GM18870 (cell line): Measurements from ENCODE around the gene SENP3.

Experiments
- ATAC-seq: cut with Tn5 transposase; IDR thresholded peaks from one replicate; pipeline ENCODE4 v1.9.1; 2021; ENCODE audit warnings: moderate library complexity; ENCODE audit not compliant: unreplicated experiment

The SENP3 gene

GRCh38 chr17:7561589-7562207, at the start of gene SENP3:
Gene SENP3, plus strand, starts transcription at chr17:7561919. Its CDS starts 1,158 bp downstream, at chr17:7563077.
- no peak for ATAC-seq

GRCh38 chr17:7512105-7512504, 49.6 kb upstream of the SENP3 start:
- no peak for ATAC-seq

- no peak for ATAC-seq
Measured at GRCh38 chr17:7512824-7513540, 48.7 kb upstream of the SENP3 start.

- ATAC-seq: no peak
Measured at GRCh38 chr17:7513850-7514419, 47.8 kb upstream of the SENP3 start.

GRCh38 chr17:7515911-7516610, 45.7 kb upstream of the SENP3 start:
- no peak for ATAC-seq

- no peak for ATAC-seq
Measured at GRCh38 chr17:7523033-7523432, 38.7 kb upstream of the SENP3 start.

GRCh38 chr17:7528842-7529241, 32.9 kb upstream of the SENP3 start:
- no peak for ATAC-seq

GRCh38 chr17:7530023-7530900, 31.5 kb upstream of the SENP3 start:
- ATAC-seq: no peak

- no peak for ATAC-seq
Measured at GRCh38 chr17:7538050-7538449, 23.7 kb upstream of the SENP3 start.

GRCh38 chr17:7538891-7539545, 22.7 kb upstream of the SENP3 start:
- no peak for ATAC-seq

- ATAC-seq: no peak
Measured at GRCh38 chr17:7541074-7541621, 20.6 kb upstream of the SENP3 start.

- no peak for ATAC-seq
Measured at GRCh38 chr17:7544911-7545310, 16.8 kb upstream of the SENP3 start.

GRCh38 chr17:7548585-7549400, 12.9 kb upstream of the SENP3 start, which contains the start of gene TNFSF12:
Gene TNFSF12, plus strand, starts transcription at chr17:7549058. Its CDS starts 96 bp downstream, at chr17:7549154.
- no peak for ATAC-seq

GRCh38 chr17:7549401-7550055, 12.2 kb upstream of the SENP3 start:
- ATAC-seq: no peak

GRCh38 chr17:7550344-7550743, 11.4 kb upstream of the SENP3 start:
- ATAC-seq: no peak

- no peak for ATAC-seq
Measured at GRCh38 chr17:7551396-7551795, 10.3 kb upstream of the SENP3 start.

- ATAC-seq: peak; percentile 77
Measured at GRCh38 chr17:7552621-7553051, 9.1 kb upstream of the SENP3 start.

- no peak for ATAC-seq
Measured at GRCh38 chr17:7553356-7553755, 8.4 kb upstream of the SENP3 start.
